Vagina (tissue), 2 donors: ENCODE results near the gene VAMP7. TPM values are rescaled to one million over a fixed set of nuclear protein-coding genes. Genes with fewer than 3 reads are reported as not detected.

Source experiments
- DNase-seq, 2 donors: peaks; one replicate each; pipeline ENCODE4 v3.0.0-alpha.2; 2017; ENCODE audit errors: extremely low spot score in 2 of 2
- H3K27ac ChIP-seq: fragments of 200-600 bp; sonication (generic); one replicate; pipeline ENCODE4 v1.5.1; 2019
- H3K27me3 ChIP-seq: fragments of 200-600 bp; sonication (generic); one replicate; pipeline ENCODE4 v1.5.1; 2019
- H3K36me3 ChIP-seq, 2 donors: fragments of 200-600 bp; sonication (generic); one replicate each; pipeline ENCODE4 v1.5.1; 2017 to 2019
- H3K4me1 ChIP-seq: fragments of 200-600 bp; sonication (generic); one replicate; pipeline ENCODE4 v1.5.1; 2019
- H3K4me3 ChIP-seq, 2 donors: fragments of 200-600 bp; sonication (generic); 1 replicate in 1 of 2; 2 replicates in 1 of 2; pipeline ENCODE4 v1.5.1; 2016 to 2019
- H3K9me3 ChIP-seq: fragments of 200-600 bp; sonication (generic); one replicate; pipeline ENCODE4 v1.5.1; 2019
- CTCF ChIP-seq, 3 experiments: fragments of 450-650 bp in 2 of 3; fragments of 200-600 bp in 1 of 3; sonication (generic) in 1 of 3; IDR thresholded peaks; one replicate each; pipeline ENCODE4 v1.5.1; 2017 to 2019; ENCODE audit warnings: antibody characterized with exemption in 3 of 3, mild to moderate bottlenecking in 2 of 3, moderate library complexity in 2 of 3
- POLR2A ChIP-seq, 2 donors: fragments of 450-650 bp; IDR thresholded peaks; one replicate each; pipeline ENCODE4 v1.6.1; 2017; ENCODE audit warnings: antibody characterized with exemption in 2 of 2, mild to moderate bottlenecking in 2 of 2, moderate library complexity in 2 of 2
- POLR2AphosphoS5 ChIP-seq, 2 donors: sonication (generic); formaldehyde crosslinking; IDR thresholded peaks; one replicate each; pipeline ENCODE4 v1.9.0; 2017; ENCODE audit warnings: antibody characterized with exemption in 2 of 2, mild to moderate bottlenecking in 2 of 2, low read depth in 1 of 2; ENCODE audit not compliant: insufficient read depth in 1 of 2
- intact Hi-C: fragments of 100-400 bp; cut with DNase I; formaldehyde crosslinking; loops from one replicate; pipeline ENCODE4 v1.15.1; 2023
- total RNA-seq: library from RNA; depleted of rRNA; stranded (reverse); fragments of >200 nt; gene quantifications from one replicate; pipeline ENCODE4 v1.2.3, GENCODE V29; 2016

The VAMP7 gene
- total RNA-seq, 1 donor from 2014 or later, result 22.3 TPM

DNA sequence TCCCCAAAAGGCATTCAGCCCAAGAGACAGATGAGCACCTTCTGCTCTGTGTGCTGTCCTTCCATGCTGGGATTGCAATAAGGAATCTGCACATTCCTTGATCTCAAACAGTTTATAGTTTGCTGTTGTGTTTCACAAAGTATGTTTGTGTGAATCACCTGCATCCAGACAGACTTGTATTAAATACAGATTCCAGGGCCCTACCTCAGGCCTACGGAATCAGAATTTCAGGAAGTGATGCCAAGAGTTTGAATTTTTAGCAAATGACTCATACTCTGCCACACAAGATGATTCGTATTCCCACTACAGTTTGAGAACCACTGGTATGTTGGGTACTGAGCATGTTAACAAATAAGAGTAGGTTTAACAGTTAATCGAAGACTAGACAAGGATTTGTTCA lies 7.0 kb downstream of the VAMP7 start:
- TF ChIP-seq POLR2A (IDR thresholded peaks at IDR 0.05), result no peak
- intact Hi-C loops, result no loop called here
- DNase-seq, result no peak
- Histone ChIP-seq H3K27ac (no peak overlapping the region), H3K36me3 (no peaks in the 10 kb centered on the region), H3K9me3 (no peaks in the 10 kb centered on the region), H3K4me3 (no peak overlapping the region), H3K27me3 (no peaks in the 10 kb centered on the region), H3K4me1 (peaks cover 8% of the 10 kb centered on the region)

- DNase-seq, result no peak
- TF ChIP-seq CTCF (IDR thresholded peaks at IDR 0.05), result no peak
- TF ChIP-seq POLR2A (IDR thresholded peaks at IDR 0.05), result no peak
- no peak for TF ChIP-seq POLR2AphosphoS5 (IDR thresholded peaks at IDR 0.05; ENCODE audit: insufficient read depth in 1 of 2, low read depth in 1 of 2)
- Histone ChIP-seq H3K27me3 (no peaks in the 10 kb centered on the region), H3K4me1 (peaks cover 8% of the 10 kb centered on the region), H3K27ac (no peak overlapping the region), H3K9me3 (no peaks in the 10 kb centered on the region), H3K4me3 (no peak overlapping the region), H3K36me3 (no peaks in the 10 kb centered on the region)
- intact Hi-C loops, result no loop called here
Measured at GRCh38 chrX:155889328-155889727, 8.2 kb downstream of the VAMP7 start.

- intact Hi-C loops, result no loop called here
- H3K4me1 ChIP-seq, result peaks cover 8% of the 10 kb centered on the region
- TF ChIP-seq POLR2AphosphoS5 (IDR thresholded peaks at IDR 0.05; ENCODE audit: insufficient read depth in 1 of 2, low read depth in 1 of 2) (no peak), POLR2A (IDR thresholded peaks at IDR 0.05) (no peak), CTCF (IDR thresholded peaks at IDR 0.05) (no peak)
Measured at GRCh38 chrX:155891446-155892210, 10.5 kb downstream of the VAMP7 start.

GRCh38 chrX:155893521-155893920 lies 12.4 kb downstream of the VAMP7 start:
- intact Hi-C loops, result no loop called here
- no peaks in the 10 kb centered on the region for H3K27me3 ChIP-seq
- no peak overlapping the region for H3K4me3 ChIP-seq
- TF ChIP-seq CTCF (IDR thresholded peaks at IDR 0.05), result no peak
- TF ChIP-seq POLR2AphosphoS5 (IDR thresholded peaks at IDR 0.05; ENCODE audit: insufficient read depth in 1 of 2, low read depth in 1 of 2), result no peak
- TF ChIP-seq POLR2A (IDR thresholded peaks at IDR 0.05), result no peak
- no peak for DNase-seq
- H3K27ac ChIP-seq, result no peak overlapping the region
- H3K36me3 ChIP-seq, result peaks cover 0 to 2% of the 10 kb centered on the region in 2 donors
- H3K4me1 ChIP-seq, result peaks cover 3% of the 10 kb centered on the region
- no peaks in the 10 kb centered on the region for H3K9me3 ChIP-seq

More at GRCh38 chrX:155891446-155892210, 10.5 kb downstream of the VAMP7 start:
- H3K36me3 ChIP-seq, result no peaks in the 10 kb centered on the region
- H3K27me3 ChIP-seq, result no peaks in the 10 kb centered on the region
- no peak overlapping the region for H3K27ac ChIP-seq
- H3K9me3 ChIP-seq, result no peaks in the 10 kb centered on the region
- no peak for DNase-seq
- H3K4me3 ChIP-seq, result no peak overlapping the region

GRCh38 chrX:155896512-155896911 lies 15.4 kb downstream of the VAMP7 start:
- H3K36me3 ChIP-seq, result peaks cover 0 to 18% of the 10 kb centered on the region in 2 donors
- H3K27ac ChIP-seq, result no peak overlapping the region
- TF ChIP-seq POLR2AphosphoS5 (IDR thresholded peaks at IDR 0.05; ENCODE audit: insufficient read depth in 1 of 2, low read depth in 1 of 2), result no peak
- no peak for TF ChIP-seq POLR2A (IDR thresholded peaks at IDR 0.05)
- no peaks in the 10 kb centered on the region for H3K9me3 ChIP-seq
- no peak for DNase-seq
- H3K4me1 ChIP-seq, result no peaks in the 10 kb centered on the region
- H3K4me3 ChIP-seq, result no peak overlapping the region
- intact Hi-C loops, result no loop called here
- no peaks in the 10 kb centered on the region for H3K27me3 ChIP-seq

GRCh38 chrX:155899366-155899765 lies 18.2 kb downstream of the VAMP7 start:
- Histone ChIP-seq H3K27me3 (no peaks in the 10 kb centered on the region), H3K36me3 (peaks cover 0 to 18% of the 10 kb centered on the region in 2 donors), H3K27ac (no peak overlapping the region), H3K4me1 (no peaks in the 10 kb centered on the region), H3K9me3 (no peaks in the 10 kb centered on the region), H3K4me3 (no peak overlapping the region)
- DNase-seq, result no peak
- TF ChIP-seq CTCF (IDR thresholded peaks at IDR 0.05) (no peak), POLR2A (IDR thresholded peaks at IDR 0.05) (no peak), POLR2AphosphoS5 (IDR thresholded peaks at IDR 0.05; ENCODE audit: insufficient read depth in 1 of 2, low read depth in 1 of 2) (no peak)
- intact Hi-C loops, result no loop called here
